Endothelial cell of umbilical vein (primary cell): Measurements from ENCODE around the gene HNRNPM. TPM values are rescaled to one million over a fixed set of nuclear protein-coding genes. Genes with fewer than 3 reads are reported as not detected.

Source experiments
- BruUV-seq: library from RNA; stranded (reverse); fragments of 400-500 nt; replicated peaks from 2 replicates; lab custom pipeline; 2021; lab: Mats Ljungman, UMichigan
- CTCF ChIA-PET: fragments of 300-600, 350-600 bp; sonication (Branson Sonifier 250); formaldehyde crosslinking; loops from one replicate; lab custom pipeline; 2021; ENCODE audit warnings: antibody characterized with exemption, inconsistent platforms; lab: Charles Lee
- POLR2A ChIA-PET: fragments of 300-600, 350-600 bp; sonication (Branson Sonifier 250); formaldehyde crosslinking; loops from one replicate; lab custom pipeline; 2021; ENCODE audit warnings: antibody characterized with exemption, inconsistent platforms; lab: Charles Lee
- DNase-seq: peaks from one replicate; pipeline ENCODE4 v3.0.0-alpha.2; 2011; ENCODE audit warnings: low read depth, low spot score
- FAIRE-seq: peaks from 2 replicates; lab custom pipeline; 2011; peaks lifted over from hg19 to GRCh38; lab: Jason Lieb, UNC
- H2AFZ ChIP-seq: 2 replicates; pipeline ENCODE4 v1.6.0; 2012; ENCODE audit warnings: low read depth, low read length, control low read depth, inconsistent platforms
- H3K27ac ChIP-seq: 2 replicates; pipeline ENCODE4 v1.5.1; 2011; ENCODE audit warnings: low read depth, mild to moderate bottlenecking, control low read depth, low read length, moderate library complexity; ENCODE audit not compliant: insufficient read depth
- H3K27me3 ChIP-seq, 2 experiments: 2 replicates each; pipeline versions ENCODE4 v1.6.0 to v1.6.1; 2011; ENCODE audit warnings: low read length in 2 of 2, mixed read lengths in 1 of 2; ENCODE audit not compliant: control insufficient read depth in 2 of 2, insufficient read depth in 2 of 2
- H3K36me3 ChIP-seq, 2 experiments: 2 replicates in 1 of 2; 3 replicates in 1 of 2; pipeline ENCODE4 v1.5.1; 2011; ENCODE audit warnings: low read length in 2 of 2, mild to moderate bottlenecking in 1 of 2, moderate library complexity in 1 of 2; ENCODE audit not compliant: control insufficient read depth in 2 of 2, insufficient read depth in 2 of 2; ENCODE audit errors: extremely low read depth in 1 of 2
- H3K4me1 ChIP-seq: 3 replicates; pipeline ENCODE4 v1.5.1; 2011; ENCODE audit warnings: mild to moderate bottlenecking, low read length; ENCODE audit not compliant: control insufficient read depth, insufficient read depth; ENCODE audit errors: extremely low read depth
- H3K4me2 ChIP-seq: 2 replicates; pipeline ENCODE4 v1.6.1; 2011; ENCODE audit warnings: low read length, control low read depth, mixed read lengths; ENCODE audit not compliant: insufficient read depth
- H3K4me3 ChIP-seq, 3 experiments: fragments of 200-600 bp in 1 of 3; sonication (generic), shearing (Covaris generic) in 1 of 3; replicated peaks in 1 of 3; 2 replicates each; pipeline ENCODE4 v1.5.1; 2011 to 2016; ENCODE audit warnings: control low read depth in 3 of 3, low read length in 3 of 3, mild to moderate bottlenecking in 2 of 3, inconsistent platforms in 1 of 3, low read depth in 1 of 3, moderate library complexity in 1 of 3; ENCODE audit not compliant: insufficient read depth in 1 of 3
- H3K79me2 ChIP-seq: 2 replicates; pipeline ENCODE4 v1.6.0; 2012; ENCODE audit warnings: low read length, inconsistent platforms; ENCODE audit not compliant: control insufficient read depth, insufficient read depth
- H3K9ac ChIP-seq: replicated peaks from 2 replicates; pipeline ENCODE3; 2011; ENCODE audit warnings: low read length, control low read depth; ENCODE audit not compliant: insufficient read depth; ENCODE audit errors: extremely low read depth
- H3K9me1 ChIP-seq: replicated peaks from 3 replicates; pipeline ENCODE4 v1.6.0; 2011; ENCODE audit warnings: mild to moderate bottlenecking, low read length; ENCODE audit not compliant: control insufficient read depth, insufficient read depth; ENCODE audit errors: extremely low read depth
- H3K9me3 ChIP-seq: replicated peaks from 2 replicates; pipeline ENCODE4 v1.5.1; 2012; ENCODE audit warnings: low read length, inconsistent platforms; ENCODE audit not compliant: control insufficient read depth, insufficient read depth
- H4K20me1 ChIP-seq: replicated peaks from 2 replicates; pipeline ENCODE3; 2011; ENCODE audit warnings: mild to moderate bottlenecking, low read length; ENCODE audit not compliant: control insufficient read depth, insufficient read depth; ENCODE audit errors: extremely low read depth
- CTCF ChIP-seq, 2 donors: IDR thresholded peaks; 1 replicate in 1 of 2; 2 replicates in 1 of 2; pipeline ENCODE4 v1.5.1; 2011; ENCODE audit warnings: low read length in 2 of 2, mild to moderate bottlenecking in 2 of 2, moderate library complexity in 2 of 2, control low read depth in 1 of 2, inconsistent platforms in 1 of 2, low read depth in 1 of 2; ENCODE audit not compliant: insufficient read depth in 1 of 2; ENCODE audit errors: extremely low read depth in 1 of 2
- EZH2 ChIP-seq: IDR thresholded peaks from 2 replicates; pipeline ENCODE4 v1.6.1; 2012; ENCODE audit warnings: borderline replicate concordance, low read depth, mild to moderate bottlenecking, moderate library complexity, low read length, inconsistent platforms; ENCODE audit not compliant: severe bottlenecking
- FOS ChIP-seq: IDR thresholded peaks from 2 replicates; pipeline ENCODE4 v1.6.1; 2011; ENCODE audit warnings: mild to moderate bottlenecking, low read length, moderate library complexity, borderline replicate concordance; ENCODE audit not compliant: insufficient read depth
- GATA2 ChIP-seq: IDR thresholded peaks from 2 replicates; pipeline ENCODE4 v1.7.0; 2011; ENCODE audit warnings: low read depth, mild to moderate bottlenecking, moderate library complexity, mixed read lengths, low read length; ENCODE audit not compliant: insufficient read length, insufficient read depth
- JUN ChIP-seq: IDR thresholded peaks from 2 replicates; pipeline ENCODE4 v1.6.1; 2011; ENCODE audit warnings: borderline replicate concordance, low read depth; ENCODE audit not compliant: insufficient read length, insufficient read depth
- MYC ChIP-seq: IDR thresholded peaks from one replicate; pipeline ENCODE4 v1.6.1; 2011; ENCODE audit warnings: mild to moderate bottlenecking, low read depth, low read length
- POLR2A ChIP-seq: IDR thresholded peaks from 2 replicates; pipeline ENCODE4 v1.6.1; 2012; ENCODE audit warnings: low read depth, mild to moderate bottlenecking, control low read depth, low read length
- POLR2AphosphoS5 ChIP-seq: IDR thresholded peaks from 2 replicates; pipeline ENCODE4 v1.6.1; 2012; ENCODE audit warnings: low read depth, mild to moderate bottlenecking, control low read depth, low read length, moderate library complexity; ENCODE audit not compliant: insufficient read depth
- dilution Hi-C: fragments of 300-500 bp; cut with MboI; formaldehyde crosslinking; loops from one replicate; pipeline ENCODE4 v1.15.0; 2019; ENCODE audit warnings: low sequenced_read_pairs; ENCODE audit not compliant: extremely low pct_ligation_motif_present
- intact Hi-C: fragments of 100-400 bp; cut with micrococcal nuclease; formaldehyde crosslinking; loops from one replicate; pipeline ENCODE4 v1.10.0; 2022
- polyA plus RNA-seq, 4 experiments: library from polyadenylated mRNA; depleted of rRNA in 3 of 4; stranded (reverse) in 3 of 4; unstranded in 1 of 4; fragments of >200 nt; gene quantifications; 2 replicates each; pipeline versions ENCODE4 v1.2.1 to v1.2.3, GENCODE V29; 2011 to 2012; ENCODE audit warnings: missing spikeins in 1 of 4
- total RNA-seq: library from RNA; stranded (reverse); gene quantifications from 2 replicates; pipeline ENCODE4 v1.2.3, GENCODE V29; 2021
- TF ChIP-seq, protein P1 (sequence below): IDR thresholded peaks from 2 replicates; pipeline ENCODE4 v1.6.1; 2011; ENCODE audit not compliant: insufficient read depth, insufficient read length

The HNRNPM gene
- total and polyA plus RNA-seq, 2 donors (not counting 3 experiments of a cell fraction or from before 2014, with no cell fraction given) = 244 to 301 TPM

GRCh38 chr19:8491574-8491973 lies 46.8 kb downstream of the HNRNPM start:
- intact Hi-C loops = no loop called here
- Histone ChIP-seq H4K20me1 (no peaks in the 10 kb centered on the region), H3K4me2 (no peak overlapping the region), H2AFZ (no peak overlapping the region), H3K36me3 (peaks cover 14 to 22% of the 10 kb centered on the region in 2 experiments), H3K27me3 (no peaks in the 10 kb centered on the region), H3K9me1 (no peaks in the 10 kb centered on the region), H3K27ac (no peak overlapping the region), H3K79me2 (no peaks in the 10 kb centered on the region), H3K9me3 (no peaks in the 10 kb centered on the region), H3K4me1 (no peaks in the 10 kb centered on the region), H3K4me3 (no peak overlapping the region), H3K9ac (no peak overlapping the region)
- ChIA-PET CTCF (interaction anchor here (1.0 kb wide), 1 partner anchor 78 kb away, joined by 3 read pairs; the partner anchor contains the start of gene MARCHF2), POLR2A (no interaction called here)
- TF ChIP-seq JUN (no peak), FOS (no peak), POLR2A (no peak), MYC (no peak), POLR2AphosphoS5 (no peak), CTCF (IDR thresholded peaks at IDR 0.05; ENCODE audit: extremely low read depth in 1 of 2, insufficient read depth in 1 of 2, low read depth in 1 of 2, low read length in 2 of 2) (no peak), EZH2 (no peak), GATA2 (no peak)
- TF ChIP-seq, protein P1, sequence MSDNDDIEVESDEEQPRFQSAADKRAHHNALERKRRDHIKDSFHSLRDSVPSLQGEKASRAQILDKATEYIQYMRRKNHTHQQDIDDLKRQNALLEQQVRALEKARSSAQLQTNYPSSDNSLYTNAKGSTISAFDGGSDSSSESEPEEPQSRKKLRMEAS = no peak
- dilution Hi-C loops = no loop called here
- no TSS peak for BruUV-seq
- DNase-seq (no peak), FAIRE-seq (no peak)
